ENCODE measurements around the gene CARMIL1. TPM values are rescaled to one million over a fixed set of nuclear protein-coding genes. Genes with fewer than 3 reads are reported as not detected.
A peak's percentile ranks its signal among the peaks of the same experiment; 100 is the strongest.

The CARMIL1 gene
- total RNA-seq, 1 experiment from 2014 or later, result 23.6 TPM

DNA sequence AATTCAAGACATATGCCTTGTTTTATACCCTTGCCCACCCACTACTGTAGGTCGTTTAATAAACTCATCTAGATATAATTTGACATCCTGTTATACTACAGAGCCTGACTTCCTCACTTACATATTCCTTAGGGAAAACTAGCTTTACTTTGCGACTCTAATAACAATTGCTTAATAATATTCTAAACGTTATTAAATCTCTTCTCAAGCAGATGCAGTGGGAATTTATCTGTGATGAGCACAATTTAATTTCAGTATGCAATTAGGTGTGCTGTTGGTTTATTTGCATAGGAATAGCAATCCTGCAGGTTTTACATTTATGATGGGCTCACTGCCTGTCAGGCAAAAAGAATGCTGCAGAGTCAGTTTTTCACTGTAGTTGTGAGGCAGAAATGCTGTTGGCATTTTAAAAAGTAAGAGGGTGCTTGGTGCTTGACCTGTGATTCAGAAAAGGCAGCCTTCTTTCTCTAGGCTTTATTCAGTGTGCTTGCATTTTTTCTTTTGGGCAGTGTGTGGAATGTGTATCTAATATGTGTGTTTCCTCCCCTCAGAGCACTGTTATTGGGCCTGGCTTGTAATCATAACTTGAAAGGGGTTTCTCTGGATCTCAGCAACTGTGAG lies 220.6 kb downstream of the CARMIL1 start:
- Histone ChIP-seq H3T11ph (ENCODE audit: low read length) (no peak overlapping the region), H4K8ac (replicated peaks; ENCODE audit: insufficient read length, low read depth, low read length) (no peak overlapping the region), H3K79me2 (ENCODE audit: insufficient read depth, low read length) (no peaks in the 10 kb centered on the region), H3K4ac (ENCODE audit: low read depth, low read length) (no peak overlapping the region), H3K23me2 (ENCODE audit: insufficient read length, low read depth, low read length, poor library complexity, severe bottlenecking) (no peaks in the 10 kb centered on the region), H2AK5ac (ENCODE audit: insufficient read length, low read length) (no peak overlapping the region), H3K56ac (ENCODE audit: insufficient read length, low read depth, low read length) (no peak overlapping the region), H3K9ac (ENCODE audit: extremely low read depth, insufficient read length, low read length) (no peak overlapping the region), H3K14ac (ENCODE audit: insufficient read depth, low read length) (no peak overlapping the region), H4K20me1 (ENCODE audit: control insufficient read depth, insufficient read depth, insufficient read length) (no peaks in the 10 kb centered on the region), H2BK120ac (ENCODE audit: low read depth, low read length, poor library complexity, severe bottlenecking) (no peak overlapping the region), H2BK20ac (ENCODE audit: low read depth, low read length, poor library complexity, severe bottlenecking) (no peak overlapping the region), H3K79me1 (ENCODE audit: insufficient read depth, low read depth, low read length, poor library complexity, severe bottlenecking) (no peaks in the 10 kb centered on the region), H4K5ac (ENCODE audit: insufficient read length, low read depth, low read length) (no peak overlapping the region), H3K23ac (ENCODE audit: insufficient read length, low read depth, low read length) (no peak overlapping the region), H2BK5ac (ENCODE audit: insufficient read length, low read length) (no peak overlapping the region), H2BK15ac (ENCODE audit: low read depth, low read length) (no peak overlapping the region), H2BK12ac (ENCODE audit: insufficient read length, low read depth, low read length) (no peak overlapping the region), H3K9me3 (ENCODE audit: control insufficient read depth, low read depth, low read length) (no peaks in the 10 kb centered on the region), H3K4me1 (ENCODE audit: insufficient read depth, low read length) (no peaks in the 10 kb centered on the region), H3K18ac (ENCODE audit: insufficient read length, low read depth, low read length) (no peak overlapping the region), H2AFZ (ENCODE audit: low read length) (no peak overlapping the region), H4K91ac (ENCODE audit: insufficient read length, low read depth, low read length) (no peak overlapping the region), H3K27me3 (ENCODE audit: insufficient read depth, low read length) (no peaks in the 10 kb centered on the region), H3K4me2 (ENCODE audit: insufficient read depth, insufficient read length, low read length) (no peak overlapping the region), H3K27ac (ENCODE audit: insufficient read length, low read depth, low read length) (no peak overlapping the region)
- H3K4me1 Mint-ChIP-seq, result peaks cover 25 to 33% of the 10 kb centered on the region in 2 experiments
- H3K27me3 Mint-ChIP-seq (ENCODE audit: low read depth), result no peaks in the 10 kb centered on the region
- H3K4me3 Mint-ChIP-seq, result no peak overlapping the region
- no peaks in the 10 kb centered on the region for H3K9me3 Mint-ChIP-seq
- H3K36me3 Mint-ChIP-seq (ENCODE audit: insufficient read depth in 1 of 3, low read depth in 3 of 3), result 0 out of 7 replicates have a peak, but pooled peaks cover 0 to 5% (median 0%) of the 10 kb centered on the region in 3 experiments
- H3K27ac Mint-ChIP-seq, result peak overlapping the region in 2 of 3 experiments; percentile 11 to 96; a peak in 3 of 7 replicates
- WGBS (ENCODE audit: extremely low coverage, insufficient read length, low lambda C conversion rate), result no CpG with 5 or more reads among the region's 3 CpGs
- no peak for DNase-seq
- TF ChIP-seq, protein P1, sequence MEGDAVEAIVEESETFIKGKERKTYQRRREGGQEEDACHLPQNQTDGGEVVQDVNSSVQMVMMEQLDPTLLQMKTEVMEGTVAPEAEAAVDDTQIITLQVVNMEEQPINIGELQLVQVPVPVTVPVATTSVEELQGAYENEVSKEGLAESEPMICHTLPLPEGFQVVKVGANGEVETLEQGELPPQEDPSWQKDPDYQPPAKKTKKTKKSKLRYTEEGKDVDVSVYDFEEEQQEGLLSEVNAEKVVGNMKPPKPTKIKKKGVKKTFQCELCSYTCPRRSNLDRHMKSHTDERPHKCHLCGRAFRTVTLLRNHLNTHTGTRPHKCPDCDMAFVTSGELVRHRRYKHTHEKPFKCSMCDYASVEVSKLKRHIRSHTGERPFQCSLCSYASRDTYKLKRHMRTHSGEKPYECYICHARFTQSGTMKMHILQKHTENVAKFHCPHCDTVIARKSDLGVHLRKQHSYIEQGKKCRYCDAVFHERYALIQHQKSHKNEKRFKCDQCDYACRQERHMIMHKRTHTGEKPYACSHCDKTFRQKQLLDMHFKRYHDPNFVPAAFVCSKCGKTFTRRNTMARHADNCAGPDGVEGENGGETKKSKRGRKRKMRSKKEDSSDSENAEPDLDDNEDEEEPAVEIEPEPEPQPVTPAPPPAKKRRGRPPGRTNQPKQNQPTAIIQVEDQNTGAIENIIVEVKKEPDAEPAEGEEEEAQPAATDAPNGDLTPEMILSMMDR (conservative IDR thresholded peaks at IDR 0.05), result no peak

All from H9 (cell line).